HepG2 (cell line): ENCODE data around the gene RABGAP1L.

ENCODE experiments used
- ARID5B ChIP-seq: IDR thresholded peaks from 2 replicates; pipeline ENCODE4 v1.4.0; 2020; ENCODE audit warnings: mild to moderate bottlenecking, missing genetic modification reagents
- CTCF ChIP-seq: sonication (generic); formaldehyde crosslinking; IDR thresholded peaks from 2 replicates; pipeline ENCODE4 v1.5.0; 2020; ENCODE audit warnings: mild to moderate bottlenecking, missing genetic modification reagents, moderate library complexity
- EZH2 ChIP-seq: conservative IDR thresholded peaks from 2 replicates; pipeline ENCODE4 v1.6.1; 2012; ENCODE audit warnings: mild to moderate bottlenecking, low read depth, low read length, moderate library complexity
- HHEX ChIP-seq: IDR thresholded peaks from 2 replicates; pipeline ENCODE4 v1.6.1; 2016; ENCODE audit warnings: control low read depth
- NR2C2 ChIP-seq: sonication (generic); formaldehyde crosslinking; IDR thresholded peaks from 2 replicates; pipeline ENCODE4 v1.4.0; 2020; ENCODE audit warnings: missing genetic modification reagents, mild to moderate bottlenecking, moderate library complexity, borderline replicate concordance
- POLR2A ChIP-seq, 2 experiments: IDR thresholded peaks; 2 replicates each; pipeline ENCODE4 v1.6.1; 2011; ENCODE audit warnings: low read depth in 2 of 2, low read length in 2 of 2, mild to moderate bottlenecking in 1 of 2, moderate library complexity in 1 of 2; ENCODE audit not compliant: insufficient read depth in 1 of 2
- TFDP1 ChIP-seq: IDR thresholded peaks from 2 replicates; pipeline ENCODE4 v1.6.1; 2016; ENCODE audit warnings: missing compliant biosample characterization, missing genetic modification reagents, borderline replicate concordance
- XBP1 ChIP-seq: sonication (generic); formaldehyde crosslinking; IDR thresholded peaks from 2 replicates; pipeline ENCODE4 v1.5.0; 2020; ENCODE audit warnings: missing genetic modification reagents
- ZNF3 ChIP-seq: IDR thresholded peaks from 2 replicates; pipeline ENCODE4 v1.7.0; 2017; ENCODE audit warnings: inconsistent platforms
- ZNF431 ChIP-seq: sonication (generic); formaldehyde crosslinking; IDR thresholded peaks from 2 replicates; pipeline ENCODE4 v1.9.0; 2022; ENCODE audit warnings: missing genetic modification reagents, low read depth, mild to moderate bottlenecking, borderline replicate concordance
- ZNF558 ChIP-seq: sonication (generic); formaldehyde crosslinking; IDR thresholded peaks from 2 replicates; pipeline ENCODE4 v1.9.0; 2022; ENCODE audit warnings: mild to moderate bottlenecking, missing genetic modification reagents, borderline replicate concordance

- TF ChIP-seq ZNF431 (CRISPR knock-in tag) (no peak), NR2C2 (CRISPR knock-in tag) (no peak), POLR2A (IDR thresholded peaks at IDR 0.05; ENCODE audit: insufficient read depth in 1 of 2, low read depth in 2 of 2, low read length in 2 of 2) (no peak), ZNF3 (CRISPR knock-in tag) (no peak), EZH2 (no peak), ZNF558 (CRISPR knock-in tag) (no peak), XBP1 (no peak), CTCF (CRISPR knock-in tag) (no peak), HHEX (no peak), TFDP1 (CRISPR knock-in tag) (no peak), ARID5B (CRISPR knock-in tag) (no peak)
Observed at GRCh38 chr1:174135211-174135610, 24.1 kb upstream of the RABGAP1L start.
